Endothelial cell of umbilical vein (primary cell): ENCODE results near the gene N4BP3. TPM values are rescaled to one million over a fixed set of nuclear protein-coding genes. Genes with fewer than 3 reads are reported as not detected.
"Not testable (repeated sequence)": the region's sequence is repeated elsewhere in the genome, so short reads cannot be mapped to it uniquely, and the experiment has no call there.

ENCODE experiments used
- BruUV-seq: library from RNA; stranded (reverse); fragments of 400-500 nt; replicated peaks from 2 replicates; lab custom pipeline; 2021; lab: Mats Ljungman, UMichigan
- CTCF ChIA-PET: fragments of 300-600, 350-600 bp; sonication (Branson Sonifier 250); formaldehyde crosslinking; loops from one replicate; lab custom pipeline; 2021; ENCODE audit warnings: antibody characterized with exemption, inconsistent platforms; lab: Charles Lee
- POLR2A ChIA-PET: fragments of 300-600, 350-600 bp; sonication (Branson Sonifier 250); formaldehyde crosslinking; loops from one replicate; lab custom pipeline; 2021; ENCODE audit warnings: antibody characterized with exemption, inconsistent platforms; lab: Charles Lee
- DNase-seq: peaks from one replicate; pipeline ENCODE4 v3.0.0-alpha.2; 2011; ENCODE audit warnings: low read depth, low spot score
- FAIRE-seq: peaks from 2 replicates; lab custom pipeline; 2011; peaks lifted over from hg19 to GRCh38; lab: Jason Lieb, UNC
- H2AFZ ChIP-seq: 2 replicates; pipeline ENCODE4 v1.6.0; 2012; ENCODE audit warnings: low read depth, low read length, control low read depth, inconsistent platforms
- H3K27ac ChIP-seq: 2 replicates; pipeline ENCODE4 v1.5.1; 2011; ENCODE audit warnings: low read depth, mild to moderate bottlenecking, control low read depth, low read length, moderate library complexity; ENCODE audit not compliant: insufficient read depth
- H3K27me3 ChIP-seq, 2 experiments: 2 replicates each; pipeline versions ENCODE4 v1.6.0 to v1.6.1; 2011; ENCODE audit warnings: low read length in 2 of 2, mixed read lengths in 1 of 2; ENCODE audit not compliant: control insufficient read depth in 2 of 2, insufficient read depth in 2 of 2
- H3K36me3 ChIP-seq, 2 experiments: 2 replicates in 1 of 2; 3 replicates in 1 of 2; pipeline ENCODE4 v1.5.1; 2011; ENCODE audit warnings: low read length in 2 of 2, mild to moderate bottlenecking in 1 of 2, moderate library complexity in 1 of 2; ENCODE audit not compliant: control insufficient read depth in 2 of 2, insufficient read depth in 2 of 2; ENCODE audit errors: extremely low read depth in 1 of 2
- H3K4me1 ChIP-seq: 3 replicates; pipeline ENCODE4 v1.5.1; 2011; ENCODE audit warnings: mild to moderate bottlenecking, low read length; ENCODE audit not compliant: control insufficient read depth, insufficient read depth; ENCODE audit errors: extremely low read depth
- H3K4me2 ChIP-seq: 2 replicates; pipeline ENCODE4 v1.6.1; 2011; ENCODE audit warnings: low read length, control low read depth, mixed read lengths; ENCODE audit not compliant: insufficient read depth
- H3K4me3 ChIP-seq, 3 experiments: fragments of 200-600 bp in 1 of 3; sonication (generic), shearing (Covaris generic) in 1 of 3; replicated peaks in 1 of 3; 2 replicates each; pipeline ENCODE4 v1.5.1; 2011 to 2016; ENCODE audit warnings: control low read depth in 3 of 3, low read length in 3 of 3, mild to moderate bottlenecking in 2 of 3, inconsistent platforms in 1 of 3, low read depth in 1 of 3, moderate library complexity in 1 of 3; ENCODE audit not compliant: insufficient read depth in 1 of 3
- H3K79me2 ChIP-seq: 2 replicates; pipeline ENCODE4 v1.6.0; 2012; ENCODE audit warnings: low read length, inconsistent platforms; ENCODE audit not compliant: control insufficient read depth, insufficient read depth
- H3K9ac ChIP-seq: replicated peaks from 2 replicates; pipeline ENCODE3; 2011; ENCODE audit warnings: low read length, control low read depth; ENCODE audit not compliant: insufficient read depth; ENCODE audit errors: extremely low read depth
- H3K9me1 ChIP-seq: replicated peaks from 3 replicates; pipeline ENCODE4 v1.6.0; 2011; ENCODE audit warnings: mild to moderate bottlenecking, low read length; ENCODE audit not compliant: control insufficient read depth, insufficient read depth; ENCODE audit errors: extremely low read depth
- H3K9me3 ChIP-seq: replicated peaks from 2 replicates; pipeline ENCODE4 v1.5.1; 2012; ENCODE audit warnings: low read length, inconsistent platforms; ENCODE audit not compliant: control insufficient read depth, insufficient read depth
- H4K20me1 ChIP-seq: replicated peaks from 2 replicates; pipeline ENCODE3; 2011; ENCODE audit warnings: mild to moderate bottlenecking, low read length; ENCODE audit not compliant: control insufficient read depth, insufficient read depth; ENCODE audit errors: extremely low read depth
- GATA2 ChIP-seq: IDR thresholded peaks from 2 replicates; pipeline ENCODE4 v1.7.0; 2011; ENCODE audit warnings: low read depth, mild to moderate bottlenecking, moderate library complexity, mixed read lengths, low read length; ENCODE audit not compliant: insufficient read length, insufficient read depth
- JUN ChIP-seq: IDR thresholded peaks from 2 replicates; pipeline ENCODE4 v1.6.1; 2011; ENCODE audit warnings: borderline replicate concordance, low read depth; ENCODE audit not compliant: insufficient read length, insufficient read depth
- MYC ChIP-seq: IDR thresholded peaks from one replicate; pipeline ENCODE4 v1.6.1; 2011; ENCODE audit warnings: mild to moderate bottlenecking, low read depth, low read length
- POLR2AphosphoS5 ChIP-seq: IDR thresholded peaks from 2 replicates; pipeline ENCODE4 v1.6.1; 2012; ENCODE audit warnings: low read depth, mild to moderate bottlenecking, control low read depth, low read length, moderate library complexity; ENCODE audit not compliant: insufficient read depth
- dilution Hi-C: fragments of 300-500 bp; cut with MboI; formaldehyde crosslinking; loops from one replicate; pipeline ENCODE4 v1.15.0; 2019; ENCODE audit warnings: low sequenced_read_pairs; ENCODE audit not compliant: extremely low pct_ligation_motif_present
- intact Hi-C: fragments of 100-400 bp; cut with micrococcal nuclease; formaldehyde crosslinking; loops from one replicate; pipeline ENCODE4 v1.10.0; 2022
- polyA plus RNA-seq, 4 experiments: library from polyadenylated mRNA; depleted of rRNA in 3 of 4; stranded (reverse) in 3 of 4; unstranded in 1 of 4; fragments of >200 nt; gene quantifications; 2 replicates each; pipeline versions ENCODE4 v1.2.1 to v1.2.3, GENCODE V29; 2011 to 2012; ENCODE audit warnings: missing spikeins in 1 of 4
- total RNA-seq: library from RNA; stranded (reverse); gene quantifications from 2 replicates; pipeline ENCODE4 v1.2.3, GENCODE V29; 2021

The N4BP3 gene
- total and polyA plus RNA-seq, 2 donors (not counting 3 experiments of a cell fraction or from before 2014, with no cell fraction given) = 11.8 to 38.2 TPM

GRCh38 chr5:178126556-178126955 lies 13.2 kb downstream of the N4BP3 start:
- CTCF ChIA-PET = interaction anchor here (1.0 to 1.3 kb wide), 3 partner anchors 11 to 50 kb away, joined by 3 to 7 read pairs (median 3); no protein-coding TSS in a partner anchor
- TF ChIP-seq POLR2AphosphoS5 = no peak
- peak; percentile 16 for TF ChIP-seq GATA2
- no peak for TF ChIP-seq MYC
- TF ChIP-seq JUN = no peak
- BruUV-seq = TSS peak; percentile 3

DNA sequence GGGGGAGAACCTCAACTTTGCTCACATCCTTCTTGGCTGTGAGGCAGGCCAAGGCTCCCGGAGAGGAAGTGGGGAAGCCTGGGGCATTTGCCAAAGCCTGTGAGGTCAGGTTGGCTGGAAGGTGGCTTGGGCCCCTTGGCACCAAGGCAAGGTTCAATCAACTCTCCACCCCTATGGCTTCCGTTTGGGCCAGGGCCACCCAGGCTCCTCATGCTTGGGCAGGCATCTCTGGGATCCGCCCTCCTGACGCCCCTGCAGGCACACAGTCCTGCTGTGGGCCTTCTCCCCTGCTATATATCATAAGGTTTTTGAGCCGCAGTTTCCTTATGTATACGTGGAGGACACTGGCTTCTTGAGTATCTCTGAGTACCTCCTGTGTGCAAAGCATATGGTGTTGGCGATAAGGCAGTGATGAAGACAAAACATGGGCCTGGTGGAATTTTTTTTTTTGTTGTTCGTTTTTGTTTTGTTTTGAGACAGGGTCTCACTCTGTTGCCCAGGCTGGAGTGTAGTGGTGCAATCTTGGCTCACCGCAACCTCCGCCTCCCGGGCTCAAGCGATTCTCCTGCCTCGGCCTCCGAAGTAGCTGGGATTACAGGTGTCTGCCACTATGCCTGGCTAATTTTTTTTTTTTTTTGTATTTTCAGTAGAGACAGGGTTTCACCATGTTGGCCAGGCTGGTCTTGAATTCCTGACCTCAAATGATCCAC lies 14.1 kb downstream of the N4BP3 start:
- H3K4me3 ChIP-seq, DNase-seq, H3K79me2 ChIP-seq, H3K9me1 ChIP-seq, H3K36me3 ChIP-seq, H3K9ac ChIP-seq, POLR2A ChIA-PET, H4K20me1 ChIP-seq, dilution Hi-C loops, H3K4me2 ChIP-seq, H3K9me3 ChIP-seq, H3K27ac ChIP-seq, H2AFZ ChIP-seq, intact Hi-C loops, H3K27me3 ChIP-seq, BruUV-seq: not testable (repeated sequence)
- FAIRE-seq = peak; percentile 33
- CTCF ChIA-PET = interaction anchor here (1.0 to 1.7 kb wide), 2 partner anchors 50 to 52 kb away, joined by 3 to 4 read pairs; no protein-coding TSS in a partner anchor
- H3K4me1 ChIP-seq = peaks cover 11% of the 10 kb centered on the region

More at GRCh38 chr5:178126556-178126955, 13.2 kb downstream of the N4BP3 start:
- Histone ChIP-seq H3K79me2 (no peaks in the 10 kb centered on the region), H3K4me3 (no peak overlapping the region), H2AFZ (no peak overlapping the region), H3K9ac (no peak overlapping the region), H3K36me3 (peaks cover 0 to 6% of the 10 kb centered on the region in 2 experiments), H3K9me1 (no peaks in the 10 kb centered on the region), H3K4me2 (no peak overlapping the region), H3K27ac (no peak overlapping the region), H3K27me3 (no peaks in the 10 kb centered on the region), H4K20me1 (no peaks in the 10 kb centered on the region), H3K9me3 (no peaks in the 10 kb centered on the region), H3K4me1 (peaks cover 11% of the 10 kb centered on the region)
- POLR2A ChIA-PET = no interaction called here
- dilution Hi-C loops (no loop called here), intact Hi-C loops (loop anchor here (1.0 kb wide), 1 partner anchor 8 kb away; no protein-coding TSS in a partner anchor)
- peak; percentile 91 for FAIRE-seq
- DNase-seq = no peak
